HG02973 (cell line): ENCODE measurements around the gene OR51V1.
"Not testable (repeated sequence)": the region's sequence is repeated elsewhere in the genome, so short reads cannot be mapped to it uniquely, and the experiment has no call there.

Experiments used
- ATAC-seq: cut with Tn5 transposase; IDR thresholded peaks from one replicate; pipeline ENCODE4 v1.9.1; 2021; ENCODE audit warnings: moderate library complexity; ENCODE audit not compliant: unreplicated experiment

Gene OR51V1

DNA sequence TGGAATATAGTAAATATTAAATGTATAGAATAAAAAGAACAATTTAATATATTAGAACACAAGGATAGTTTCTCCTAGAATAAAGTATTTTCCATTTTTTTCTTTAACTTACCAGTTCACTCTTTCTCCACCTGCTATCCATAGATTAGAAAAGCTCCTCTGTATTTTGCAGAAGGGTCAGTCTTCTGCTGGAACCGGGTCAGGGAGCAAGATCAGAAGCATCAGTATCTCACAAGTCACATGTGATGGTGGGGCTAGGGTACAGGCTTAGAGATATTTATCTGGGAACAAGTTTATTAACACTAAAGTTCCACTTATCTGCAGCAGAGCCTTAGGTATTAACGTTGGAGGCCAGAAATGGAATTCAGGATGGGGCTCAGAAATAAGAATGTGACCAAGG is 28.6 kb downstream of the OR51V1 start:
- ATAC-seq = no peak

- ATAC-seq = not testable (repeated sequence)
These were observed 34.6 kb downstream of the OR51V1 start for GRCh38 chr11:5165898-5166297.

DNA sequence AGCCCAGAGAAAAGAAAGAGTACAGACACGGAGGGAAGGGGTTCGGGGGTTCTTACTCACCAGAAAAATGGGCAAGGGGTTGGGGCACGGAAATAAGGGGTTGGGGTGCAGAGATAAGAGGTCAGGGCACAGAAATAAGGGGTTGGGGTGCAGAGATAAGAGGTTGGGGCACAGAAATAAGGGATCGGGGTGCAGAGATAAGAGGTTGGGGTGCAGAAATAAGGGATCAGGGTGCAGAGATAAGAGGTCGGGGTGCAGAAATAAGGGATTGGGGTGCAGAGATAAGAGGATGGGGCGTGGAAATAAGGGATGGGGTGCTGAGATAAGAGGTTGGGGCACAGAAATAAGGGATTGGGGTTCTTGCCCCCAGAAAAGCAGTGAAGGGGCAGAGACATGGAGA is 35.7 kb downstream of the OR51V1 start:
- ATAC-seq = not testable (repeated sequence)

GRCh38 chr11:5161045-5161444 is 39.4 kb downstream of the OR51V1 start:
- not testable (repeated sequence) for ATAC-seq

DNA sequence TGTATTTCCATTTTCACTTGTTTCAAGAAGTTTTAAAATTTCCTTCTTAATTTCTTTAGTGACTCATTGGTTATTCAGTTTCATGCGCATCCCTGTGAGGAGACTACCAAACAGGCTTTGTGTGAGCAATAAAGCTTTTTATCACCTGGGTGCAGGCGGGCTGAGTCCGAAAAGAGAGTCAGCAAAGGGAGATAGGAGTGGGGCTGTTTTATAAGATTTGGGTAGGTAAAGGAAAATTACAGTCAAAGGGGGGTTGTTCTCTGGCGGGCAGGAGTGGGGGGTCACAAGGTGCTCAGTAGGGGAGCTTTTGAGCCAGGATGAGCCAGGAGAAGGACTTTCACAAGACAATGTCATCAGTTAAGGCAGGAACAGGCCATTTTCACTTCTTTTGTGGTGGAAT is 40.3 kb downstream of the OR51V1 start:
- not testable (repeated sequence) for ATAC-seq

GRCh38 chr11:5159806-5160205 is 40.7 kb downstream of the OR51V1 start:
- no peak for ATAC-seq

DNA sequence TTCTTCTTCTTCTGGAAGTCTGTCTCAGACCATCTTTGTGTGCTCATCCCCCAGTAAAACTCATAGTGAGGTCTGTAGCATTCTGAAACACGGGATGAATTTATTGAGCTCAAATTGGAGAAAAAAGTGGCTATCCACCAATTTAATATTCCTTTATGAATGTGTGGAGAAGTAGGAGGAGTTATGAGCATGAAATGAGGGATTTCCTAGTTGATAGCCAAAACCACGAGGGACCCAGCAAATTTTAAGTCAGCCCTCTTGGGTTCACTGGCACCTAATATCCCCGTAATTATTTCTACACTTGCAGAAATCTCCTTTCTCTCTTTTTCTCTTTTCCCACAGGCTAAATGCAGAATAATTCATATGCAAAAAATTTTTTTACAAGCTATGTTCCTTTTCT is 45.8 kb downstream of the OR51V1 start, which contains the start of gene OR52A1:
Gene OR52A1 (minus strand): TSS at position 101 of the 400 bp plus-strand sequence. CDS start 2,388 bp downstream, outside the sequence.
- no peak for ATAC-seq

GRCh38 chr11:5153574-5154431 is 46.7 kb downstream of the OR51V1 start:
- no peak for ATAC-seq

GRCh38 chr11:5151713-5152153 is 48.7 kb downstream of the OR51V1 start:
- no peak for ATAC-seq
